ENCODE measurements around the gene KCTD13. TPM values are rescaled to one million over a fixed set of nuclear protein-coding genes. Genes with fewer than 3 reads are reported as not detected.
A peak's percentile ranks its signal among the peaks of the same experiment; 100 is the strongest.

Gene KCTD13
- total and polyA plus RNA-seq, 4 donors = 2.7 to 13.1 (median 3.7) TPM

DNA sequence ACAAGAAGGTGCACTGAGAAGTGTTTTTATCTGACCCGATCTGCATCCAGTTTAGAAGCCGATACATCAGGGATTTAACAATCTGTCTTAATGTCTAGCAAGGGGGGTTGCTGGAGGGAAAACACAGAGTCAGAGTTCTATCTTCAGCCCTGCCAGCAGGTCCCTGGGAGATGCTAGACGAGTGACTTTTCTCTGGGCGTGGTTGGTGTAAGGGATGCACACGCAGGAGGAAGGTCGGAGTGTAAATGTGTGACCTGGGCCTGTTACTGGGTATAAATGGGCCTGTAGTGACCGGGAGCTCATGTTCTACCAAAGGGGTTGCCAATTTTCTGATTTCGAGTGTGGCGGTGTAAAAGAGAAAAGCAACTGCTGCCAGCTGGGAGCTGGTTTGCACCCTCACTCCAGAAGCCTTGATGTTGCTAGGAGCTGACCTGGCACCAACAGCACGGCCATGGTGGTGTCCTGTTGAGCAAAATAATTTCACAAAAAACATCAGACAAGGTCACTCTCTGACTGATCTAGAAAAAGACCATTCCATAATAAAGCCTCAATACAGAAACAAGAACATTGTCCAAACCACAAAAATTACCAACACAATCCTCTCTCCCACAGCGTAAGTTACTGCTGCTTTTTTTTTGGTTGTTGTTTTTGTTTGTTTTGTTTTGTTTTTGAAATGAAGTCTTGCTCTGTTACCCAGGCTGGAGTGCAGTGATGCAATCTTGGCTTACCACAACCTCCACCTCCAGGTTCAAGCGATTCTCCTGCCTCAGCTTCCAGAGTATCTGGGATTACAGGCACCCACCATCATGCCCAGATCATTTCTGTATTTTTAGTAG is 1.3 kb upstream of the KCTD13 start:
- H3K4me1 ChIP-seq (ENCODE audit: control insufficient read depth in 4 of 4, insufficient read depth in 4 of 4, low read length in 3 of 4) = peaks cover 7 to 19% (median 15%) of the 10 kb centered on the region in 4 donors
- no peak overlapping the region for H3K9ac ChIP-seq (ENCODE audit: low read depth in 1 of 2, low read length in 2 of 2)
- no peaks in the 10 kb centered on the region for H3K27me3 ChIP-seq (ENCODE audit: control insufficient read depth in 4 of 4, insufficient read depth in 4 of 4, low read length in 3 of 4)
- DNase-seq (ENCODE audit: low spot score) = no peak
- no peaks in the 10 kb centered on the region for H3K9me3 ChIP-seq (ENCODE audit: control insufficient read depth in 4 of 4, low read length in 3 of 4)
- peak overlapping the region in 2 of 3 donors; percentile 96 to 99 for H3K4me3 ChIP-seq (ENCODE audit: low read depth in 1 of 3, low read length in 3 of 3)
- WGBS = 70% methylated on average over 12 of the region's 12 CpGs
- TF ChIP-seq HNF4A (conservative IDR thresholded peaks at IDR 0.05) (no peak), JUND (IDR thresholded peaks at IDR 0.05) (no peak)
- TF ChIP-seq, protein P1, sequence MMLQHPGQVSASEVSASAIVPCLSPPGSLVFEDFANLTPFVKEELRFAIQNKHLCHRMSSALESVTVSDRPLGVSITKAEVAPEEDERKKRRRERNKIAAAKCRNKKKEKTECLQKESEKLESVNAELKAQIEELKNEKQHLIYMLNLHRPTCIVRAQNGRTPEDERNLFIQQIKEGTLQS (IDR thresholded peaks at IDR 0.05) = no peak
- TF ChIP-seq, protein P2, sequence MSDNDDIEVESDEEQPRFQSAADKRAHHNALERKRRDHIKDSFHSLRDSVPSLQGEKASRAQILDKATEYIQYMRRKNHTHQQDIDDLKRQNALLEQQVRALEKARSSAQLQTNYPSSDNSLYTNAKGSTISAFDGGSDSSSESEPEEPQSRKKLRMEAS (IDR thresholded peaks at IDR 0.05) = no peak
- TF ChIP-seq, protein P3, sequence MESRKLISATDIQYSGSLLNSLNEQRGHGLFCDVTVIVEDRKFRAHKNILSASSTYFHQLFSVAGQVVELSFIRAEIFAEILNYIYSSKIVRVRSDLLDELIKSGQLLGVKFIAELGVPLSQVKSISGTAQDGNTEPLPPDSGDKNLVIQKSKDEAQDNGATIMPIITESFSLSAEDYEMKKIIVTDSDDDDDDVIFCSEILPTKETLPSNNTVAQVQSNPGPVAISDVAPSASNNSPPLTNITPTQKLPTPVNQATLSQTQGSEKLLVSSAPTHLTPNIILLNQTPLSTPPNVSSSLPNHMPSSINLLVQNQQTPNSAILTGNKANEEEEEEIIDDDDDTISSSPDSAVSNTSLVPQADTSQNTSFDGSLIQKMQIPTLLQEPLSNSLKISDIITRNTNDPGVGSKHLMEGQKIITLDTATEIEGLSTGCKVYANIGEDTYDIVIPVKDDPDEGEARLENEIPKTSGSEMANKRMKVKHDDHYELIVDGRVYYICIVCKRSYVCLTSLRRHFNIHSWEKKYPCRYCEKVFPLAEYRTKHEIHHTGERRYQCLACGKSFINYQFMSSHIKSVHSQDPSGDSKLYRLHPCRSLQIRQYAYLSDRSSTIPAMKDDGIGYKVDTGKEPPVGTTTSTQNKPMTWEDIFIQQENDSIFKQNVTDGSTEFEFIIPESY (IDR thresholded peaks at IDR 0.05) = no peak
- peaks cover 0 to 7% (median 2%) of the 10 kb centered on the region in 4 donors for H3K36me3 ChIP-seq (ENCODE audit: control insufficient read depth in 4 of 4, insufficient read depth in 3 of 4, low read depth in 1 of 4, low read length in 3 of 4)
- peak overlapping the region in 1 of 2 donors; percentile 76 for H3K27ac ChIP-seq (ENCODE audit: low read depth in 1 of 2, low read length in 2 of 2)

DNA sequence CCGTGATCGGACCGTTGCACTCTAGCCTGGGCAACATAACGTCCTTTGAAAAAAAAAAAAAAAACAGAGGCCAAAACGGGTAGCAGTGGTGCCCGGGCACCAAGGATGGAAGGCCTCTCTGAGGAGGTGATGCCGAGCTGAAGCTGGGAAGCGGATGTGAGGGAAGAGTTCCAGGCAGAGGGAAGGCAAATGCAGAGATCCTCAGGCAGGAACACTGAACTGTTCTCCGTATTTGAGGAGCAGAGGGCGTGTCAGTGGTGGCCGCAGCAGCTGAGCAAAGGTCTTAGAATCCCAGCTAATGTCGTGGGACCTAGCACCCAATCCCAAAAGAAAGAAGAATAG is 656 bp upstream of the KCTD13 start:
- Histone ChIP-seq H3K9ac (ENCODE audit: low read depth in 1 of 2, low read length in 2 of 2) (peak overlapping the region; percentile 29 to 34), H3K27me3 (ENCODE audit: control insufficient read depth in 4 of 4, insufficient read depth in 4 of 4, low read length in 3 of 4) (no peaks in the 10 kb centered on the region), H3K9me3 (ENCODE audit: control insufficient read depth in 4 of 4, low read length in 3 of 4) (no peaks in the 10 kb centered on the region), H3K36me3 (ENCODE audit: control insufficient read depth in 4 of 4, insufficient read depth in 3 of 4, low read depth in 1 of 4, low read length in 3 of 4) (peaks cover 0 to 9% (median 3%) of the 10 kb centered on the region in 4 donors), H3K27ac (ENCODE audit: low read depth in 1 of 2, low read length in 2 of 2) (peak overlapping the region; percentile 62 to 76), H3K4me3 (ENCODE audit: low read depth in 1 of 3, low read length in 3 of 3) (peak overlapping the region; percentile 80 to 99 (median 96)), H3K4me1 (ENCODE audit: control insufficient read depth in 4 of 4, insufficient read depth in 4 of 4, low read length in 3 of 4) (peaks cover 7 to 19% (median 15%) of the 10 kb centered on the region in 4 donors)
- DNase-seq (ENCODE audit: low spot score) = peak; percentile 45
- TF ChIP-seq JUND (IDR thresholded peaks at IDR 0.05) (no peak), HNF4G (IDR thresholded peaks at IDR 0.05) (no peak), RAD21 (IDR thresholded peaks at IDR 0.05) (no peak), FOXA1 (IDR thresholded peaks at IDR 0.05) (no peak), NR2F2 (IDR thresholded peaks at IDR 0.05) (no peak), YY1 (IDR thresholded peaks at IDR 0.05) (no peak), GABPA (IDR thresholded peaks at IDR 0.05 in 1 of 2, conservative IDR thresholded peaks at IDR 0.05 in 1 of 2) (no peak), RXRA (IDR thresholded peaks at IDR 0.05) (no peak), HNF4A (conservative IDR thresholded peaks at IDR 0.05) (no peak)
- TF ChIP-seq, protein P1 (IDR thresholded peaks at IDR 0.05) = no peak
- TF ChIP-seq, protein P4, sequence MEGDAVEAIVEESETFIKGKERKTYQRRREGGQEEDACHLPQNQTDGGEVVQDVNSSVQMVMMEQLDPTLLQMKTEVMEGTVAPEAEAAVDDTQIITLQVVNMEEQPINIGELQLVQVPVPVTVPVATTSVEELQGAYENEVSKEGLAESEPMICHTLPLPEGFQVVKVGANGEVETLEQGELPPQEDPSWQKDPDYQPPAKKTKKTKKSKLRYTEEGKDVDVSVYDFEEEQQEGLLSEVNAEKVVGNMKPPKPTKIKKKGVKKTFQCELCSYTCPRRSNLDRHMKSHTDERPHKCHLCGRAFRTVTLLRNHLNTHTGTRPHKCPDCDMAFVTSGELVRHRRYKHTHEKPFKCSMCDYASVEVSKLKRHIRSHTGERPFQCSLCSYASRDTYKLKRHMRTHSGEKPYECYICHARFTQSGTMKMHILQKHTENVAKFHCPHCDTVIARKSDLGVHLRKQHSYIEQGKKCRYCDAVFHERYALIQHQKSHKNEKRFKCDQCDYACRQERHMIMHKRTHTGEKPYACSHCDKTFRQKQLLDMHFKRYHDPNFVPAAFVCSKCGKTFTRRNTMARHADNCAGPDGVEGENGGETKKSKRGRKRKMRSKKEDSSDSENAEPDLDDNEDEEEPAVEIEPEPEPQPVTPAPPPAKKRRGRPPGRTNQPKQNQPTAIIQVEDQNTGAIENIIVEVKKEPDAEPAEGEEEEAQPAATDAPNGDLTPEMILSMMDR (IDR thresholded peaks at IDR 0.05; ENCODE audit: low read depth, low read length, missing input control) = no peak
- TF ChIP-seq, protein P3 (IDR thresholded peaks at IDR 0.05) = no peak
- WGBS = 3% methylated on average over 12 of the region's 12 CpGs
